Stimulated activated naive CD4-positive, alpha-beta T cell (primary cell): ENCODE data around the gene APOA5.
"Not testable (repeated sequence)": the region's sequence is repeated elsewhere in the genome, so short reads cannot be mapped to it uniquely, and the experiment has no call there.

Source experiments
- DNase-seq, 6 experiments: peaks; one replicate each; lab custom pipeline; 2025; lab: John Stamatoyannopoulos, UW

Gene APOA5

DNA sequence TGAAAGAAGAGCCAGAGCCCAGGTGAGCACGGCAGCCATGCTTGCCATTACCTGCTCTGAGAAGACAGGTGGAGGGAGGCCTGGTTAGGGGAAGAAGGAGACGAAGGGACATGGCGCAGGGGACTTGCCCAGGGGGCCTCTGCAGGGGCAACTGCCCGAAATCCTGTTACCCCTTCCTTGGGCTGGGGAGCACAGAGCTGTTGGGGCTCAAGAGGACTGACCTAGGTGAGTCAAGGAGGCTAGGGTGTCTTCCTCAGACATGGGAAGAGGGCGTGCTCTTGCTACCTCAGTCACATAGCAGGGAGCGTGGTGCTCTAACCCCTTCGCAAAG, at the start of gene APOA5:
Gene APOA5, minus strand, starts transcription at position 67 of the 331 bp plus-strand sequence. Its CDS starts 19 bp downstream, at position 48.
- no peak for DNase-seq

- no peak for DNase-seq
These were observed 49.1 kb upstream of the APOA5 start for GRCh38 chr11:116840746-116841296.

DNA sequence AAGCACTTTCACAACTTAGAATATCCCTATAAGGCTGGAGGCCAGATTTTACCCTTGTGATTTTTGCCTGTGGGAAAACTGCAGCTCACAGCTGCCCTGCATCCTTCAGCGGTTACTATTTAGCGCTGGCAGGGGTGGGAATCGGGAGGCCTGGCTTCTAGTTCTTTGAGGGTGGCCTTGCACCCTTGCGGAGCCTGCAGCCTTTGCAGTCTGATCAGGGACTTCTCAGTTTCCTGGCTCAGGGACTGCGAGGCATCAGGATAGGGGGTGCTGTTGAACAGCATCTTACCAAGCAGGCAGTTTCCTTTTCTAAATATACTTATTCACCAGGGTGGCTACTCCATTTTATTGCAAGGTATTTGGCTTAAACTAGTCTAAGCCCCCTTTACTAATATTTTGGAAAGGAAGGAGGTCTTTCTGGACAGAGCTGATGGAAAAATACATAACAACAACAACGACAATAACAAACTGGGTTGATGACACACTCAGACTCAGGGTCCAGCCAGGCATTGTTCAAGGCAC, 48.6 kb upstream of the APOA5 start:
- peak in 1 of 6 experiments; percentile 5 for DNase-seq

DNA sequence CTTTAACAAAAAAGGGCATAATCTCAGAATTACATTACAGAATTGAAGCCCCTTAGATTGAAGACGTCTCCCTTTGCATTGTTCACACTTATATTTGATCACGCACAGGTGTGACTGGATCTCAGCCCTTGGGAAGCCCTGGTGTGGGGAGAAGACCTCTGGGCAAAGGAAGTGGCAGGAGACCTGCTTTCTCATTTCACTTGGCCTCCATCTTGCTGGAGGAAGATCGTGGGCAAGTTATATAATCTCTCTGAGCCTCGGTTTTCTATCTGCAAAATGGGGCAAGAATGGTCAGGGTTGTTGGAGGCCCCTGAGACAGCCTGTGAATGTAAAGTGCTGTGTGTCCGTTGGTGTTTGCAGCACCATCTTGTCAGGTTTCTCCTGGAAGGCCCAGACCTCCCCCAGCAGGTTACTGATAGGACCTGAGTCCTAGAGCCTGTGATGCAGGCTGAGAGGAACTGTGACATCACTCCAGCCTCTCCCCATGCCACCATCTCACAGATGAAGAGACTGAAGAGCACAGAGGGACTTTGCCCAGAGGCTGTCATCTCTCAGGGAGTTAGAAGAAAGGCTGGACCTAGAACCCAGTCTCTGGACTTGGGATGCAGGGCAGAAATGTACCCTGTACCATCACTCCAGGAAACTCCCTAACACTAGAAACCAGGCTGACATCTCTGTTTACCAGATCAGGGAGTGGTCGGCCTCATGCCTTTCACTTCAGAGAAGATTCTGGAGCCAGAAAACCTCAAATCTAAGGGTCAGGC, 46.8 kb upstream of the APOA5 start:
- no peak for DNase-seq

DNA sequence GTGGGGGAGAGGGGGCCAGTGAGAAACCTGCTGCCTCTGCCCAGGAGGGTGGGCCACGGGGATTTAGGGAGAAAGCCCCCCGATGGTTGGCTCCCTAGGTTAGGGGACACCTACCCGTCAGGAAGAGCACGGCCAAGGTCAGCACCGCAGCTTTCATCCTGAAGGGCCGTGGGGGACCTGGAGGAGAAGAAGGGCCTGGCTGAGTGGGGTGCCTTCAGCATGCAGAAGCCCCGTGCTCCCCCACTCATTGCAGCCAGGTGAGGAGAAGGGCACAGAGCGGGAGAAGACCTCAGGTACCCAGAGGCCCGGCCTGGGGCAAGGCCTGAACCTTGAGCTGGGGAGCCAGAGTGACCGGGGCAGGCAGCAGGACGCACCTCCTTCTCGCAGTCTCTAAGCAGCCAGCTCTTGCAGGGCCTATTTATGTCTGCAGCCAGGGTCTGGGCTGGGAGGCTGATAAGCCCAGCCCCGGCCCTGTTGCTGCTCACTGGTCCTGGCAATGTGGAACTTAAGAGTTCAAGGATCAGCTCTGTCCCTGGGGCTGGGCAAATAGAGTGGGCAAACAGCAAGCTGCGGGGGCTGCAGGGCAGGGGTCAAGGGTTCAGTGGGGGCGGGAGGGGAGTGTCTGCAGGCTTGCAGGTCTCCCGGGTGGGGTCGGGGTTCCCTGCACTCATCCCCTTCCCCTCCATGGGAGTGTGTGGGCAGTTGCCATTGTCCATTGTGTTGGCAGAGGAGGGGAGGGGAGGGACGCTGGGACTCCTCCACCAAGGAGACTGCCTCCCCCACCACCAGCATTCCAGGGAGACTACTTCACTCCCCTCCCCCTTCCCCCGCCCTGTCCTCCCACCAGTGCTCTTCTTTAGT, 45.8 kb upstream of the APOA5 start, which contains the start of gene APOA1:
Gene APOA1, minus strand, starts transcription at position 392 of the 861 bp plus-strand sequence. Its CDS starts 235 bp downstream, at position 157.
- no peak for DNase-seq

DNA sequence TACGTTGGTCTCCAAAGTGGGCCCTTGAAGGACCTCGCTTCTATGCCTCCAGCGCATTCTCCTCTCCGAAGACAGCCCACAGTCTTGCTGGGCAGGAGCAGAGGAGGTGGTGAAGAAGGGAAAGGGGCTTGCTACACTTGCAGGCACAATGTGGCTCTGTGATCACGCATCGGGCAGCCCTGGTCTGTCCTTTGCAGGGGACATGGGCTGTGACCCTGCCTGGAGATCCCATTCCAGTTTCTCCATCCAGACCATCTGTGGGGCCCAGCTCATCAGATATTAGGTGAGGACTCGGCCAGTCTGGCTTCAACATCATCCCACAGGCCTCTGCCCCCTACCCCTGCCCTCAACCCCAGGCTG, 44.9 kb upstream of the APOA5 start:
- no peak for DNase-seq

GRCh38 chr11:116835791-116836631, 44.3 kb upstream of the APOA5 start:
- peak; percentile 64 to 83 (median 70) for DNase-seq

DNA sequence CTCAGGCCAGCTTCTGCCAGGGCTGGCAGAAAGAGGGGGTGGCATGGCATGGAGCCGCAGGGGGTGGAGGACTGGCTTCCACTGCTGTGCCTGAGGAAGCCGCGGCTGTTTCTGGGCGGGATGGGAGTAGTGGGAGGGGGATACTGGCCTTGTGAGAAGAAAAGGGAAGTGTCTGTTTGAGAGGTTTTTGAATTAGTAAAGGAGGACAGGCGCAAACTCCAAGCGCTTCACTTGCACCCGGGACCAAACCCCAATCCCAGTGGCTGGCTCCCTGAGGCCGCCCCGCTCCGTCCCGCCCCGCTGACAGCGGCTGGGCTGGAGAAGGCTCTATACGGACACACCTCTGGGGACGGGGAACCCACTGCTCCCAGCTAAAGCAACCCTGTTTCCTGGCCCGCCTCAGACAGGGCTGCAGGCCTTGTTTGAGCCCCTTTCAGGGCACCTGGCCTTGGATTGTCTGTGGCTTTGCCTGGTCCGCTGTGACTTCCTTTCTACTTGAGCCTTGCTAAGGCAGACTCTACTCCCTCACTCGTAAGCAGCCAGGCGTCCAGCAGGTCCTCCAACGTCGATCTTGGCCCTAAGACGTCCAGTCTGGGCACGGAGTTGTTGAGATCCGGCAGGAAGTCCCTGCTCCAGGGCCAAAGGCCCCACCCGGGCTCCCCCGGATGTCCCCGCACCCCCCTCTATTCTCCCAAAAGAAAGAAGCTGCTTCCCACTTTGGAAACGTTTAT, 43.5 kb upstream of the APOA5 start:
- DNase-seq = peak in 1 of 6 experiments; percentile 50

- not testable (repeated sequence) for DNase-seq
These were observed 42.9 kb upstream of the APOA5 start for GRCh38 chr11:116834535-116835041.

GRCh38 chr11:116833816-116834534, 42.3 kb upstream of the APOA5 start:
- no peak for DNase-seq

DNA sequence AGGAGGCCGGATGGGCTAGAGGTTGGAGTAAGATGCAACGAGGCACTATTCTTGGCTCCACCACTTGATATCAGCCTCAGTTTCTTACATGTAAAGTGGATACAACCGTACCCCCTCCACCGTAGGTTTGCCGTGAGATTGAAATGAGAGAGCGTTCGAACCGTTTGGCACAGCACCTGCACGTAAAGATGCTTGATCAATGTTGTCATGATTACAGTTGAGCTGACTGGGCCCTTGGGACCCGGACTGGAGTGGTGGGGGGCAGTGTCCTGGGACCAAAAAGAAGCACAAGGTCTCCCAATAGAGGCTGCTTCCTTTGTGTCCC, 41.8 kb upstream of the APOA5 start:
- DNase-seq = no peak

DNA sequence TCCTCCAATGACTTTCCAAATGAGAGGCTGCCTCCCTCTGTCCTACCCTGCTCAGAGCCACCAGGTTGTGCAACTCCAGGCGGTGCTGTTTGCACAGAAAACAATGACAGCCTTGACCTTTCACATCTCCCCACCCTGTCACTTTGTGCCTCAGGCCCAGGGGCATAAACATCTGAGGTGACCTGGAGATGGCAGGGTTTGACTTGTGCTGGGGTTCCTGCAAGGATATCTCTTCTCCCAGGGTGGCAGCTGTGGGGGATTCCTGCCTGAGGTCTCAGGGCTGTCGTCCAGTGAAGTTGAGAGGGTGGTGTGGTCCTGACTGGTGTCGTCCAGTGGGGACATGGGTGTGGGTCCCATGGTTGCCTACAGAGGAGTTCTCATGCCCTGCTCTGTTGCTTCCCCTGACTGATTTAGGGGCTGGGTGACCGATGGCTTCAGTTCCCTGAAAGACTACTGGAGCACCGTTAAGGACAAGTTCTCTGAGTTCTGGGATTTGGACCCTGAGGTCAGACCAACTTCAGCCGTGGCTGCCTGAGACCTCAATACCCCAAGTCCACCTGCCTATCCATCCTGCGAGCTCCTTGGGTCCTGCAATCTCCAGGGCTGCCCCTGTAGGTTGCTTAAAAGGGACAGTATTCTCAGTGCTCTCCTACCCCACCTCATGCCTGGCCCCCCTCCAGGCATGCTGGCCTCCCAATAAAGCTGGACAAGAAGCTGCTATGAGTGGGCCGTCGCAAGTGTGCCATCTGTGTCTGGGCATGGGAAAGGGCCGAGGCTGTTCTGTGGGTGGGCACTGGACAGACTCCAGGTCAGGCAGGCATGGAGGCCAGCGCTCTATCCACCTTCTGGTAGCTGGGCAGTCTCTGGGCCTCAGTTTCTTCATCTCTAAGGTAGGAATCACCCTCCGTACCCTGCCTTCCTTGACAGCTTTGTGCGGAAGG, 40.9 kb upstream of the APOA5 start:
- no peak for DNase-seq

DNA sequence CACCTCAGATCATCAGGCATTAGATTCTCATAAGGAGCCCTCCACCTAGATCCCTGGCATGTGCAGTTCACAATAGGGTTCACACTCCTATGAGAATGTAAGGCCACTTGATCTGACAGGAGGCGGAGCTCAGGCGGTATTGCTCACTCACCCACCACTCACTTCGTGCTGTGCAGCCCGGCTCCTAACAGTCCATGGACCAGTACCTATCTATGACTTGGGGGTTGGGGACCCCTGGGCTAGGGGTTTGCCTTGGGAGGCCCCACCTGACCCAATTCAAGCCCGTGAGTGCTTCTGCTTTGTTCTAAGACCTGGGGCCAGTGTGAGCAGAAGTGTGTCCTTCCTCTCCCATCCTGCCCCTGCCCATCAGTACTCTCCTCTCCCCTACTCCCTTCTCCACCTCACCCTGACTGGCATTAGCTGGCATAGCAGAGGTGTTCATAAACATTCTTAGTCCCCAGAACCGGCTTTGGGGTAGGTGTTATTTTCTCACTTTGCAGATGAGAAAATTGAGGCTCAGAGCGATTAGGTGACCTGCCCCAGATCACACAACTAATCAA, 40.2 kb upstream of the APOA5 start:
- no peak for DNase-seq

DNA sequence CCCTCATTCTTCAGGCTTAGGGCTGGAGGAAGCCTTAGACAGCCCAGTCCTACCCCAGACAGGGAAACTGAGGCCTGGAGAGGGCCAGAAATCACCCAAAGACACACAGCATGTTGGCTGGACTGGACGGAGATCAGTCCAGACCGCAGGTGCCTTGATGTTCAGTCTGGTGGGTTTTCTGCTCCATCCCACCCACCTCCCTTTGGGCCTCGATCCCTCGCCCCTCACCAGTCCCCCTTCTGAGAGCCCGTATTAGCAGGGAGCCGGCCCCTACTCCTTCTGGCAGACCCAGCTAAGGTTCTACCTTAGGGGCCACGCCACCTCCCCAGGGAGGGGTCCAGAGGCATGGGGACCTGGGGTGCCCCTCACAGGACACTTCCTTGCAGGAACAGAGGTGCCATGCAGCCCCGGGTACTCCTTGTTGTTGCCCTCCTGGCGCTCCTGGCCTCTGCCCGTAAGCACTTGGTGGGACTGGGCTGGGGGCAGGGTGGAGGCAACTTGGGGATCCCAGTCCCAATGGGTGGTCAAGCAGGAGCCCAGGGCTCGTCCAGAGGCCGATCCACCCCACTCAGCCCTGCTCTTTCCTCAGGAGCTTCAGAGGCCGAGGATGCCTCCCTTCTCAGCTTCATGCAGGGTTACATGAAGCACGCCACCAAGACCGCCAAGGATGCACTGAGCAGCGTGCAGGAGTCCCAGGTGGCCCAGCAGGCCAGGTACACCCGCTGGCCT, 38.7 kb upstream of the APOA5 start:
- DNase-seq = no peak

DNA sequence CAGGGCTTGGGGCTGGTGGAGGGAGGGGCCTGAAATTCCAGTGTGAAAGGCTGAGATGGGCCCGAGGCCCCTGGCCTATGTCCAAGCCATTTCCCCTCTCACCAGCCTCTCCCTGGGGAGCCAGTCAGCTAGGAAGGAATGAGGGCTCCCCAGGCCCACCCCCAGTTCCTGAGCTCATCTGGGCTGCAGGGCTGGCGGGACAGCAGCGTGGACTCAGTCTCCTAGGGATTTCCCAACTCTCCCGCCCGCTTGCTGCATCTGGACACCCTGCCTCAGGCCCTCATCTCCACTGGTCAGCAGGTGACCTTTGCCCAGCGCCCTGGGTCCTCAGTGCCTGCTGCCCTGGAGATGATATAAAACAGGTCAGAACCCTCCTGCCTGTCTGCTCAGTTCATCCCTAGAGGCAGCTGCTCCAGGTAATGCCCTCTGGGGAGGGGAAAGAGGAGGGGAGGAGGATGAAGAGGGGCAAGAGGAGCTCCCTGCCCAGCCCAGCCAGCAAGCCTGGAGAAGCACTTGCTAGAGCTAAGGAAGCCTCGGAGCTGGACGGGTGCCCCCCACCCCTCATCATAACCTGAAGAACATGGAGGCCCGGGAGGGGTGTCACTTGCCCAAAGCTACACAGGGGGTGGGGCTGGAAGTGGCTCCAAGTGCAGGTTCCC, 38.0 kb upstream of the APOA5 start, which contains the start of gene APOC3:
Gene APOC3, plus strand, starts transcription at position 383 of the 659 bp plus-strand sequence. CDS start 676 bp downstream, outside the sequence.
- no peak for DNase-seq

GRCh38 chr11:116828632-116829524, 37.2 kb upstream of the APOA5 start:
- no peak for DNase-seq
